Endometrial microvascular endothelial cells (primary cell): ENCODE results near the gene ETDA. TPM values are rescaled to one million over a fixed set of nuclear protein-coding genes. Genes with fewer than 3 reads are reported as not detected.

ENCODE experiments used
- total RNA-seq: library from RNA; depleted of rRNA; stranded (reverse); fragments of >200 nt; gene quantifications from one replicate; pipeline ENCODE4 v1.2.3, GENCODE V29; 2015; ENCODE audit errors: inconsistent ontology term

Gene ETDA
- total RNA-seq, 1 donor from 2014 or later: not detected

Other genes with a start within 250 kb of the ETDA start
- gene RTL8B, start 229.5 kb upstream of the ETDA start, total RNA-seq: 16.3 TPM
- gene RTL8C, start 219.7 kb upstream of the ETDA start, total RNA-seq: 76.0 TPM
- gene RTL8A, start 199.9 kb upstream of the ETDA start, total RNA-seq: 27.9 TPM
- gene SMIM10L2B, start 153.3 kb upstream of the ETDA start, total RNA-seq: not detected
- not detected for gene ETDB, start 131.5 kb upstream of the ETDA start, total RNA-seq
- not detected for gene CT55, start 80.7 kb upstream of the ETDA start, total RNA-seq
- gene ETDC, start 57.4 kb downstream of the ETDA start, total RNA-seq: not detected
- gene ZNF75D, start 92.0 kb downstream of the ETDA start, total RNA-seq: 6.2 TPM
- 5.1 TPM for gene ZNF449, start 92.7 kb downstream of the ETDA start, total RNA-seq
- 0.09 TPM for gene SMIM10L2A, start 169.9 kb downstream of the ETDA start, total RNA-seq